ENCODE results near the gene STEAP4.
"Not testable (repeated sequence)": the region's sequence is repeated elsewhere in the genome, so short reads cannot be mapped to it uniquely, and the experiment has no call there.

Gene STEAP4

GRCh38 chr7:88311675-88312036 is 5.0 kb upstream of the STEAP4 start:
- DNase-seq, result no peak

DNA sequence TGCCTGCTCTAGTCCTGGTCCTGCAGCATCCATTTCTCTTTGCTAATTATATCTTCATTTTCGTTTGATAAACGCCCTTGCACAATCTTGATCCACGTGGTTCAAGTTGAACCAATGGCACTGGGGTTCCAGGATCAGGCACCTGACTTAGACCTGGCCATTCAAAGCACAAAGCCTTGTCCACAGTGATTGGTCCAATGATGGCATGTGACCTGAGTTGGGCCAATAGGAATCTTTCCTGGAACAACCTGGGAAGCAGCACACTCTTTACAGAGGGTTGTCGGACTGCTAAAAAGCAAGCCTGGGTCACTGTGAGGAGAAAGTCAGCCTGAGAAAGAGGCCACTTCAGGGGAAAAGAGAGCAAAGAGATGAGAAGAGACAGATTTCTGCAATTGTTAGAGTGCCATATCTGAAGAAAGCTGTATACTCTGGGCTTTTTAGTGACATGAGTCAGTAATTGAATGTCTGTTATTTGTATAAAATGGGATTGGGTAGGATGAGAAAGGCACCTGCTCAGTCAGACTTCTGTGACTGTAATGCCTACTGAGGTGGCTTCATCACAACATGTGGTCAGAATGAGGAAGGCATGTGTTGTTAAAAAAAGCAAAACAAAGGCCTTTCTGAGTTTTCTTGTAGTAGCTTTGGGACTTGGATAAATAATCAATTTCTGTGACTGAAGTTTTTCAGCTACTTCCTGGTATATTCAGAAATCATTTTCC is 4.4 kb upstream of the STEAP4 start:
- no peak for DNase-seq

GRCh38 chr7:88309819-88310218 is 3.1 kb upstream of the STEAP4 start:
- DNase-seq, result no peak

DNA sequence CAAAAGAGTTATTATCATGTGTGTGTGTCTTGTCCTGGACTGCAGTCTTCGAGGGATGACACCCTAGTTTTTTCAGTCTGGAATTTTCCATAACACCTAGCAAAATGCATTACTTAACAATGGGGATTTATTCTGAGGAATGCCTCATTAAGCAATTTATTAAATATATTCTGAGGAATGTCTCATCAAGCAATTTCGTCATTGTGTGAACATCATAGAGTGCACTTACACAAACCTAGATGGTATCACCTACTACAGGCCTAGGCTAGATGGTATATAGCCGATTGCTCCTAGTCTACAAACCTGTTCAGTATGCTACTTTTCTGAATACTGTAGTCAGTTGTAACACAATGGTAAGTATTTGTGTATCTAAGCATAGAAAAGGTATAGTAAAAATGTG is 1.1 kb upstream of the STEAP4 start:
- DNase-seq, result no peak

GRCh38 chr7:88307412-88307811 is 718 bp upstream of the STEAP4 start:
- no peak for DNase-seq

DNA sequence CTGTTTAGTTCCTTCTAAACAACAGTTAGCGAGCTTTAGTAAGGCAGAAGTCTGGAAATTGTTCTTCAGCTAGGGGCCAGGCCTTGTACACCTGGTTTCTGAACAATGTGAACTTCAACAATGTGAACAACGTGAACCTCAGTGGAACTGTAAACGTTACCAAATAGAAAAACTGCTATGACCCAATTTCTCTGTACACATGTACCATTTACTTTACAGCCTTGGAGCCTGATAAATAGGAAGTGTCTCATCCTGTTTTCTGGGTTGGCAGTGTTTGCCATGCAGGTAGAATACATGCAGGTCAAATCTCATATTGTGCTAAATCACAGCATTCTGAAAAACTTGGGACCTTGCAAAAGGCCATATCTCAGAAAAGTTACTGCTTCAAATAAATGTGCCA is 1.6 kb downstream of the STEAP4 start:
- DNase-seq, result no peak

DNA sequence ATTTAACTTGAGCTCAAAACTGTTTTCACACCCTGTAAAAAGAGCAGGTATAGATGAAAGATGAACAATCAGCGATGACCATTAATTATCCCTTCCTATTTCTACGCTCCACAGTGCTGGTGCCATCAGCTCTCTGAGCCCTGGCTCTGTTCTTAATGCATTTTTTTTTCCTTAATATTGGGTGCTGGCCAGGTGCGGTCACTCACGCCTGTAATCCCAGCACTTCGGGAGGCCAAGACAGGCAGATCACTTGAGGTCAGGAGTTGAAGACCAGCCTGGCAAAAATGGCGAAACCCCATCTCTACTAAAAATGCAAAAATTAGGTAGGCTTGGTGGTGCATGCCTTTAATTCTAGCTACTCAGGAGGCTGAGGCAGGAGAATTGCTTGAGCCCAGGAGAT is 4.2 kb downstream of the STEAP4 start:
- no peak for DNase-seq

GRCh38 chr7:88301924-88302323 is 4.8 kb downstream of the STEAP4 start:
- DNase-seq, result no peak

- DNase-seq, result no peak
These were observed 6.2 kb downstream of the STEAP4 start for GRCh38 chr7:88300401-88300945.

- DNase-seq, result no peak
These were observed 7.6 kb downstream of the STEAP4 start for GRCh38 chr7:88299126-88299525.

DNA sequence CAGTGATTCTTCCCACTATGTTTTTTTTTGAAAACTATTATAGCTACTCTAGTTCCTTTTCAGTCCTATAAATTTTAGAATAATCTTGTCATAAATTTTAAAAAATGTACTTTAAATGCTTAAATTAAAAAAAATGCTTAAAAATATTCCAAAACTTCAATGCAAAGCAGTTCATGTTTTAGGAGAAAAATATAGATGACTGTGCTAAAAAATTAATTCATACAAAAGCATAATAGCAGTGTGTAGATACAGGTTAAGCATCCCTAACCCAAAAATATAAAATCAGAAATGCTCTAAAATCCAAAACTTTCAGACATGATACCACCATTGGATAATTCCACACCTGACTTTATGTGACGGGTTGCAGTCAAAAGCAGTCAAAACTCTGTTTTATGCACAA is 12.8 kb downstream of the STEAP4 start:
- DNase-seq, result no peak

- no peak for DNase-seq
These were observed 15.1 kb downstream of the STEAP4 start for GRCh38 chr7:88291398-88292173.

DNA sequence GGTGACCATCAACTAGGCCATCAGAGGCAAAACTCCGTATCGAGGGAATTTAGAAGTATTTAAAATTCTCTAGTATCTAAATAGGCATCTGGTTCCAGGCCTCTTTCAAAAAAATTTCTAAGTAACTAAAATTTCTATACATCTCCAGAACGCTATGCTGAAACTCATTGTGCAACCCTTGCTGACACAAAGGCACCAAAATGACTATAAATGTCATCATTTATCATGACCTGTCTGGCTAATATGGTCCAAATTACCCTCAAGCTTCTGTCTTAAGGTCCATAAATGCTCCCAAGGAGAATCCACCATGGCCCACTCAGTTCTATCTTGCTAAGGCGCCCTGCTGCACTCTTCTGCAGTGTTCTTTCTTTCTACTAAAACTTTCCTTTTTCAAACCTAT is 16.2 kb downstream of the STEAP4 start:
- DNase-seq, result no peak

GRCh38 chr7:88289564-88290025 is 17.1 kb downstream of the STEAP4 start:
- no peak for DNase-seq

GRCh38 chr7:88281749-88282148 is 24.9 kb downstream of the STEAP4 start:
- DNase-seq, result no peak

GRCh38 chr7:88280801-88281200 is 25.9 kb downstream of the STEAP4 start:
- DNase-seq, result no peak

- DNase-seq, result no peak
These were observed 27.4 kb downstream of the STEAP4 start for GRCh38 chr7:88279323-88279722.

DNA sequence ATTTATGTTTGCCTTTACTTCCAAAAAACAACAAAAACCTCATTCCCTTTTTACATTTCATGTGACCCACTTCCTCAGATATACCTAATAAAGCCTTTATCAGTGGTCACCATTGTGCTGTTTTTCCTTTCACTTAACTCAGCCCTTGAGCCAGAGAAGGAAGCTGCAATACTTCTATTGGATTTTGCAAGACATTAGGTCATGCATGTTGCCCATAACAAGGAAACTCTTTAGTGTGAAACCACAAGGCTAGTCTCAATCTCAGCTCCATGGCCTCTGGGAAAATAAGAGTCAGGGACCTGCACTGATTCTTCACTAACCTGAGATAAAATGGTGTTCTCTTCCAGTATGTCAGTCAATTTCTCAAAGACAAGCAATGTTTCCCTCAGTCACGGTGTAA is 27.8 kb downstream of the STEAP4 start:
- no peak for DNase-seq

DNA sequence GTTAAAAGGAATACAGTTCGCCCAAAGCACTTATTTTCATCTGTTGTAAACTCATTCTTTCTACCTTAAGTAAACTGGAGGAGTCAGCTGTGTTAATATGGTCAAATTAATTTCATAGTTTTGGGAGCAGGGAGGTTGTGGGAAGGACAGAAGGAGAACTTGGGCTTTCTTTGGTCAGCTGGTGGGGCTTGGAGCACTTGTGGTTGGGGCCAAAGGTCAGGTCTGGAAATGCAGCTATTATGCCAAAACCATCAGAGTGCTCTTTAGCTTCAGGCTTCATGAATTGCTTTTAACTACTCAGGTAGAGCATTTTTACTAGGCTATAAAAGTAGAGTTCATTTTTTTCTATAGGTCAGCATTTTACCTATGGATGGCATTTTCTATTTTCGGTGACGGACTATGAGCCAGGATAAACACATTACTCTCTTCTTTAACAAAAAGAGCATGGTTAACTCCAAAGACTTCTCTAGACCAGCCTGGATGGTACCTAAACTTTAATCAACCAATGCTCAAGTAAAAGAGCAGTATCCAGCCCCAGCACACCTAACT is 30.0 kb downstream of the STEAP4 start:
- DNase-seq, result no peak

DNA sequence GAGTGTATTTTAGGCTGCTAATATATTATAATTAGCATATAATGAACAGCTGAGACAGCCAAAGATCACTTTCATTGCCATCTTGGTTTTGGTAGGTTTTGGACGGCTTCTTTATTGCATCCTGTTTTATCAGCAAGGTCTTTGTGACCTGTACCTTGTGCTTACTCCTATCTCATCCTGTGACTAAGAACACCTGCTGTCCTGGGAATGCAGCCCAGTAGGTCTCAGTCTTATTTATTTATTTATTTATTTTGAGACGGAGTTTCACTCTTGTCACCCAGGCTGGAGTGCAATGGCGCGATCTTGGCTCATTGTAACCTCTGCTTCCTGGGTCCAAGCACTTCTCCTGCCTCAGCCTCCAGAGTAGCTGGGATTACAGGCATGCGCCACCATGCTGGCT is 31.8 kb downstream of the STEAP4 start:
- not testable (repeated sequence) for DNase-seq

DNA sequence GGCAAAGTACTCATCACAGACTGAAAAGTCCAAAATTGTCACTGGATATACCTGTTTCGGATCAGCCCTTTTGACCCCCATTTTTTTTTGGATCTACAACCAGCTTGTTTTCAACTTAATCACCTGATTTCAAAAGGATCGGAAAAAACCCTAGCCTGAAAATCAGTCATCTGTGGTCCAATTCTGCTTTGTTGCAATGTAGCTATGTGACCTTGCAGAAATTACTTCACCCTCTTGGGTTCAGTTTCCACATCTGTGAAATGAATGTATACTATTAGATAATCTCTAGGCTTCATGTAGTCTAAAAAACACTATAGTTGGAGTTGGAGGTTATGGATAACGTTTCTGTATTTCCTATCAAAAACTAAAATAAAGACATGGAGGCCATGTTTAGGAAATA is 37.1 kb downstream of the STEAP4 start:
- no peak for DNase-seq

DNA sequence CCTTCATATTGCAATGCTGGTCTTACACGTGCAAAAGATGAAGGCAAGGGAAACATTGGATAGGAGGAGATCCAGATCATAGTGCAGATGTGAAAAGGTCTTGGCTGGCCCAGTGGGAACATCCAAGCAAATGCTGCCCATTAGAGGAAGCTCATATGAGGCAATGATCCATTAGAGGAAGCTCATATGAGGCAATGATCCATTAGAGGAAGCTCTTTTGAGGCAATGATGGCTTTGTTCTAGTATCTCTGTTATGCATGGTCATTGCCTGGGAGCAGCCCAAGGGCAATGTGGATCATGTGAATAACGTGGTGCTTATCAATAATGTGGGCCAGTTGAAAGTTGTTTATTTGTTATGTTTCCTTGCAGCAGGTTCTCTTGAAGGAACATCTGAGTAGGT is 37.8 kb downstream of the STEAP4 start:
- DNase-seq, result no peak

- no peak for DNase-seq
These were observed 38.6 kb downstream of the STEAP4 start for GRCh38 chr7:88268051-88268450.

DNA sequence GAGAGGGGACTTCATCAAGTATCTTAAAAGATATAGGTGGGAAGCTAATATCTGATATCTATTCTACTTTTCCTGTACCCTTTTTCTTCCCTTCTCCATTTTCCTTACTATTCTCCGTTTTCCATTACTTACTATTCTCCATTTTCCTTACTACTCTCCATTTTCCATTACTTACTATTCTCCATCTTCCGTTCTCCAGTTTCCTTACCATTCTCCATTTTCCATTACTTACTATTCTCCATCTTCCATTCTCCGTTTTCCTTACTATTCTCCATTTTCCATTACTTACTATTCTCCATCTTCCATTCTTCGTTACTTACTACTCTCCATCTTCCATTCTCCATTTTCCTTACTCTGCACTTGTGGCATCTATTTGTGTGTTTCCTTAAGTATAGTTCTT is 39.3 kb downstream of the STEAP4 start:
- DNase-seq, result no peak
